Cardiac muscle cell (in vitro differentiated cells and primary cell): Measurements from ENCODE around the gene WNT9B. TPM values are rescaled to one million over a fixed set of nuclear protein-coding genes. Genes with fewer than 3 reads are reported as not detected.

ENCODE experiments used
- DNase-seq, 2 donors: peaks; one replicate each; pipeline versions ENCODE4 v3.0.0 to v3.0.0-alpha.2; 2010 to 2017; ENCODE audit warnings: low read depth in 1 of 2, low spot score in 1 of 2
- H3K27ac ChIP-seq: fragments of 200-600 bp; sonication (generic); 2 replicates; pipeline ENCODE4 v1.5.1; 2016
- H3K27me3 ChIP-seq: fragments of 200-600 bp; sonication (generic); 2 replicates; pipeline ENCODE4 v1.6.0; 2016; ENCODE audit warnings: control low read depth
- H3K36me3 ChIP-seq: fragments of 200-600 bp; sonication (generic); 2 replicates; pipeline ENCODE4 v1.5.1; 2016; ENCODE audit warnings: control low read depth
- H3K4me1 ChIP-seq: fragments of 200-600 bp; sonication (generic); 2 replicates; pipeline ENCODE4 v1.8.1; 2017; ENCODE audit warnings: low read depth, mild to moderate bottlenecking, mixed run types
- H3K4me3 ChIP-seq: fragments of 200-600 bp; sonication (generic); 2 replicates; pipeline ENCODE4 v1.5.1; 2016; ENCODE audit warnings: mild to moderate bottlenecking
- H3K9me3 ChIP-seq: fragments of 200-600 bp; sonication (generic); 2 replicates; pipeline ENCODE4 v1.5.1; 2017; ENCODE audit warnings: low read depth, mild to moderate bottlenecking, control low read depth
- polyA plus RNA-seq: library from polyadenylated mRNA; unstranded; fragments of >200 nt; fragmentation: Nextera tagmentation; extraction: Ambion mirVana; gene quantifications from 2 replicates; pipeline ENCODE4 v1.2.1, GENCODE V29; 2016
- total RNA-seq: library from RNA; depleted of rRNA; stranded (reverse); fragments of >200 nt; gene quantifications from 2 replicates; pipeline ENCODE4 v1.2.3, GENCODE V29; 2016
- TF ChIP-seq, protein P1 (sequence below): IDR thresholded peaks from 2 replicates; pipeline ENCODE4 v1.5.1; 2012; ENCODE audit warnings: low read depth, mild to moderate bottlenecking, low read length

Gene WNT9B
- total and polyA plus RNA-seq, 2 experiments from 2014 or later = 0.33 TPM; not detected in 1

DNA sequence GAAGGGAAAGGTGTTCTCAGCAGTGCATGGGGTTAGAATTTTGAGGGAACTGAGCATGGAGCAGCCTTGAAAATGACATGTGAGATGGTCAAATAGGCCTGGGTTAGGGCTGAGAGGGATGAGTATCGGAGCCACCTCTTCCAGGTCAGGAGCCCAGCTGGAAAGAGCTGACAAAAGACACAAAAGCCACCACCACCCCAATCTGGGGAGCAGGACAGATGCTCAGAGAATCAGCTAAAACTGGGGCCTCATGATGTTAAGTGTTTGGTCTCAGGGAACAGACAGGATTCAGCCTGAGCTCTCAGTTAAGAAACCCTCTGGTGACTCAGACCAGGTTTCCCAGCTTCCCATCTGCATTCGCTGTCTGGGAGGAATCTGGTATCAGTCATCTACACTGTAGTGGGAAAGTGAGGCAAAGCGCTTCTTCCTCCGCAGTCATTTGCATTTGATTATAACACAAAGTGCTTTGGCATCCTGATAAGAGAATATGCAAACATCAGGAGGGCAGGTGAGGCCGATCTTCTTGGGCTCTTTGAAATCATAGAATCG, 2.6 kb downstream of the WNT9B start:
- no peaks in the 10 kb centered on the region for H3K9me3 ChIP-seq
- DNase-seq = peak in 1 of 2 donors; percentile 22
- peaks cover 5% of the 10 kb centered on the region for H3K4me1 ChIP-seq
- no peak overlapping the region for H3K4me3 ChIP-seq
- no peak overlapping the region for H3K27ac ChIP-seq
- no peaks in the 10 kb centered on the region for H3K36me3 ChIP-seq
- TF ChIP-seq, protein P1, sequence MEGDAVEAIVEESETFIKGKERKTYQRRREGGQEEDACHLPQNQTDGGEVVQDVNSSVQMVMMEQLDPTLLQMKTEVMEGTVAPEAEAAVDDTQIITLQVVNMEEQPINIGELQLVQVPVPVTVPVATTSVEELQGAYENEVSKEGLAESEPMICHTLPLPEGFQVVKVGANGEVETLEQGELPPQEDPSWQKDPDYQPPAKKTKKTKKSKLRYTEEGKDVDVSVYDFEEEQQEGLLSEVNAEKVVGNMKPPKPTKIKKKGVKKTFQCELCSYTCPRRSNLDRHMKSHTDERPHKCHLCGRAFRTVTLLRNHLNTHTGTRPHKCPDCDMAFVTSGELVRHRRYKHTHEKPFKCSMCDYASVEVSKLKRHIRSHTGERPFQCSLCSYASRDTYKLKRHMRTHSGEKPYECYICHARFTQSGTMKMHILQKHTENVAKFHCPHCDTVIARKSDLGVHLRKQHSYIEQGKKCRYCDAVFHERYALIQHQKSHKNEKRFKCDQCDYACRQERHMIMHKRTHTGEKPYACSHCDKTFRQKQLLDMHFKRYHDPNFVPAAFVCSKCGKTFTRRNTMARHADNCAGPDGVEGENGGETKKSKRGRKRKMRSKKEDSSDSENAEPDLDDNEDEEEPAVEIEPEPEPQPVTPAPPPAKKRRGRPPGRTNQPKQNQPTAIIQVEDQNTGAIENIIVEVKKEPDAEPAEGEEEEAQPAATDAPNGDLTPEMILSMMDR = no peak
- H3K27me3 ChIP-seq = peaks cover 39% of the 10 kb centered on the region

DNA sequence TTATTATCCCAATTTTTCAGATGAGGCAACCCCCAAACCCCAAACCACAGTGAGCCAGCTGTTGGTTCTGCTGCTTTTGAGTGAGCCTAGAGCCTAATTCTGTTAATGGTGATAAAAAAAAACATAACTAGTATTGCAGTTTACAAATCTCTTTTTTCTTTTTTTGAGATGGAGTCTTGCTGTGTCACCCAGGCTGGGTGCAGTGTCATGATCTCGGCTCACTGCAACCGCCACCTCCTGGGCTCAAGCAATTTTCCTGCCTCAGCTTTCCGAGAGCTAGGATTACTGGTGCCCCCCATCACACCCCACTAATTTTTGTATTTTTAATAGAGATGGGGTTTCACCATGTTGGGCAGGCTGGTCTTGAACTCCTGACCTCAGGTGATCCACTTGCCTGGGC, 3.1 kb downstream of the WNT9B start:
- Histone ChIP-seq H3K36me3 (no peaks in the 10 kb centered on the region), H3K9me3 (no peaks in the 10 kb centered on the region), H3K4me3 (no peak overlapping the region), H3K27me3 (peaks cover 33% of the 10 kb centered on the region), H3K27ac (no peak overlapping the region), H3K4me1 (peaks cover 5% of the 10 kb centered on the region)
- TF ChIP-seq, protein P1 = no peak
- DNase-seq = no peak

DNA sequence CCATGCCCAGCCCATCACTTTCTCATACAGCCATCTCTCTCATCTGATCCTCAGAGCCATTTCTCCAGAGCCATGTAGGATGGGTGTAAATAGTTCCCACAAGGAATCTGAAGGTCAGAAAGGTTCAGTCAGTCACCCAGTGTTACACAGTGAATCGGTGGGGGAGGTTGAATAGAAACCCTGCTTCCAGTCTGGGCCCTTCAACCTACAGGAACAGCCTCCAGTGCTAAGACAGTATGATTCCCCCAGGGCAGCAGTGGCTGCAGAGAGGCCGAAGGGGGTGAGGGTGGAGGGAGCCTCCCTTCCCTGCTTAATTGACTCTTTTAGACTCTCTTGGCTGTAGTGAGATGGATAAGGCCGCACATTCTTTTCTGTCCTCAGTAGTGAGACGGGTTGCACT, 3.6 kb downstream of the WNT9B start:
- DNase-seq = no peak
- TF ChIP-seq, protein P1 = no peak
- no peak overlapping the region for H3K4me3 ChIP-seq
- H3K9me3 ChIP-seq = no peaks in the 10 kb centered on the region
- peaks cover 5% of the 10 kb centered on the region for H3K4me1 ChIP-seq
- H3K27me3 ChIP-seq = peaks cover 31% of the 10 kb centered on the region
- H3K36me3 ChIP-seq = no peaks in the 10 kb centered on the region
- no peak overlapping the region for H3K27ac ChIP-seq

DNA sequence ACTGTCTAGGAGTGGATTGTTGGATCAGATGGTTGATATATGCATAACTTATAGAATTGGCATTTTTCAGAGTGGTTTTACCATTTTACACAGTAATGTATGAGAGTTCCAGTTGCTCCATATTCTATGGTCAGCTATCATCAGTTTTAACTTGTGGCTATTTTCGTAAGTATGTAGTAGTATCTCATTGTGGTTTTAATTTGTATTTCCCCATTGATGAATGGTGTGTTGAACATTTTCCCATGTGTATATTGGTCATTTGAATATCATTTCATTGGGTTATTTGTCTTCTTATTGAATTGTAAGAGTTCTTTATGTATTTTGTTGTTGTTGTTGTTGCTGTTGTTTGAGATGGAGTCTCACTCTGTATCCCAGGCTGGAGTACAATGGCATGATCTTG, 6.2 kb downstream of the WNT9B start:
- no peaks in the 10 kb centered on the region for H3K4me1 ChIP-seq
- no peak for DNase-seq
- TF ChIP-seq, protein P1 = no peak
- H3K9me3 ChIP-seq = no peaks in the 10 kb centered on the region
- no peak overlapping the region for H3K4me3 ChIP-seq
- H3K36me3 ChIP-seq = no peaks in the 10 kb centered on the region
- H3K27me3 ChIP-seq = peaks cover 5% of the 10 kb centered on the region
- H3K27ac ChIP-seq = no peak overlapping the region

DNA sequence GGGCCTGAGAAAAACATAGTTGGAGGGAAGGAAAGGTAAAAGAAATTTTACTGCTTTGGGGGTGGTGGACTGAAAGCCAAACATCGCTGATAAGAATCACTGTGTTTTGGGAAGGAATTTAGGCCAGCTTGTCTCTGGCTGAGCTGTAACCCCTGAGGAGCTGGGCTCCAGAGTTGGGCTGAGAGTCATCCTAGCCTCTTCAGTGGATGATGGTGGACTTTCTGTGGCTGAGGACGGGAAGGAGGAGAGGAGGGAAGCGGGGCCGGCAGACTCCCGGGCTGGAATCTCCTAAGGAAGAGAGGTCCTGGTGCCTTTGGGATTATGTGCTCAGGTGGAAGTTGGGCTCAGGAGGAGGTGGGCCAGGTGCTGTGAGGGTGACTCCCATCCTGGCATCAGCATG, 8.6 kb downstream of the WNT9B start:
- no peak for DNase-seq
- Histone ChIP-seq H3K36me3 (no peaks in the 10 kb centered on the region), H3K27me3 (no peaks in the 10 kb centered on the region), H3K4me3 (no peak overlapping the region), H3K9me3 (no peaks in the 10 kb centered on the region), H3K4me1 (no peaks in the 10 kb centered on the region), H3K27ac (no peak overlapping the region)
- TF ChIP-seq, protein P1 = no peak

DNA sequence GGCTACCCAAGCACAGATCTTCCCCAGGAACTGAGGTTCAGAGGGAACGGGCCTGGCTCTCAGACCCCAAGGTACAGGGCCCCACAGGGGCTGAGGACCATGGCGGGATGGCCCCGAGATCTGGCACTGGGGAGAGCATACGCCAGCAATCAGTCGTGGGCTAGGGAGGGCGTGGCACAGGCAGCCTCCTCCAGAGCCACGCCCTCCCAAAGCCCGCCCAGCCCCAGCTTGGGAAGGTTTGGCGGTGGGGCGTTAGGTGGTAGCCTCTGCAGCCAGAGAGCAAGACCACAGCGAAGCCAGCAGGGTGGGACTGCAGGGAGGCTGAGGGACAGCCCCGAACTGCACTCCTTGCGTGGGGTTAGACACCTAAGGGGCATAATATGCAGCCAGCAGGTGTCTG, 11.6 kb downstream of the WNT9B start:
- H3K27me3 ChIP-seq = no peaks in the 10 kb centered on the region
- no peak overlapping the region for H3K4me3 ChIP-seq
- no peaks in the 10 kb centered on the region for H3K9me3 ChIP-seq
- no peaks in the 10 kb centered on the region for H3K36me3 ChIP-seq
- no peak overlapping the region for H3K27ac ChIP-seq
- H3K4me1 ChIP-seq = no peaks in the 10 kb centered on the region
- DNase-seq = no peak
- TF ChIP-seq, protein P1 = no peak
